SK-N-MC (cell line): ENCODE data around the gene OBSCN.

Source experiments
- EZH2 ChIP-seq: fragments of 200-600 bp; sonication (generic); IDR thresholded peaks from one replicate; pipeline ENCODE4 v1.6.1; 2017; ENCODE audit warnings: antibody characterized with exemption
- FOXP2 ChIP-seq: optimal IDR thresholded peaks from 2 replicates; pipeline ENCODE3; 2011; ENCODE audit warnings: mild to moderate bottlenecking, moderate library complexity; ENCODE audit not compliant: insufficient read depth; ENCODE audit errors: extremely low read length, control extremely low read depth
- POLR2AphosphoS5 ChIP-seq: IDR thresholded peaks from 2 replicates; pipeline ENCODE4 v1.6.1; 2012; ENCODE audit warnings: mild to moderate bottlenecking, low read depth, low read length, borderline replicate concordance

- TF ChIP-seq POLR2AphosphoS5, result no peak
- TF ChIP-seq EZH2, result no peak
- TF ChIP-seq FOXP2, result no peak
Observed at GRCh38 chr1:228351850-228352249, 144.0 kb downstream of the OBSCN start.
